ENCODE results near the gene KLHL29.

KLHL29 gene

DNA sequence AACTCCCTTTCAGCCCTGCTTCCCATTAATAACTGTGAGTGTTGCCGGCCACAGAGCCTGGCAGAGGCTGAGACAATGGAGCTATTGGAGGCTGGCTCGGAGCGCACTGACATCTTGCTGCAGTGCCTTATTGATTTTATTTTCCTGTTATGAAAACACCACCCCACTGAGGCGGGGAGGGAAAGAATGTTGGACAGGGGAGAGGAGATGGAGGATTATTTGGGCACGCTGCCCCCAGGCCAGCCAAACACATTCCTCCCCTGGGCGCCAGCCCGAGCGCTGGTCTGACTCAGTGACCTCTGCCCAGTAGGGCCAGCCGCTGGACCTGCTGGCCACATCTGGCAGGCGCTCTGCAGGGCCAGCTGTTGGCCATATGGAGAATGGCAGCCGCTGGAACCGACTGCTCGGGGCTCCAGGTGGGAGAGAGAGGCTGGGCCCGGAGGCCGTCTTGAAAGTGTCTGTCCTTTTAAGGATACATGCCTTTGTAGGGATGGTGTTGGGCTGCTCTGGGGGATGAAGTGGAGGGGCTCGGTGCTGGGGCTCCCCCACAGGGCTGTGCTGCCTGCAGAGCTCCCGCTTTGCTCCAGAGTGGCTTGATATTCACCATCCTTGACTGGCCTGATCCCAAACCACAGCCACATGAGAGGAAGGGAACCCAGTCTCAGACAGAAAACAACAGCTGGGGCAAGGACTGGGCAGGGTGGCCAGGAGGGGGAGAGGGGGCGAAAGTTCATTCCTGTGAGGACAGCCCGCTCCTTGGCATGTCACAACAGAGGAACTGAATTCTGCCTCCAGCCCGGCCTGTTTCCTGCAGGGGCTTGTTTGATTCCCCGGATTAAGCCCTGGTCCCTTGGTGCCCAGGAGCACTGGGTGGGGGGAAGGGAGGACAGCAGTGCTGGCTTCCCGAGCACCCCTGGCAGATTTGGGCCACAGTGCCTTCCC lies 179.0 kb downstream of the KLHL29 start:
- no peak for DNase-seq
- in situ Hi-C loops (cut with HindIII; ENCODE audit: low pct_ligation_motif_present, low pct_unique_long_range_greater_than_20kb, low sequenced_read_pairs): no loop called here

- in situ Hi-C loops (cut with HindIII; ENCODE audit: low pct_ligation_motif_present, low pct_unique_long_range_greater_than_20kb, low sequenced_read_pairs): no loop called here
- DNase-seq: no peak
Measured at GRCh38 chr2:23564615-23564960, 179.6 kb downstream of the KLHL29 start.

DNA sequence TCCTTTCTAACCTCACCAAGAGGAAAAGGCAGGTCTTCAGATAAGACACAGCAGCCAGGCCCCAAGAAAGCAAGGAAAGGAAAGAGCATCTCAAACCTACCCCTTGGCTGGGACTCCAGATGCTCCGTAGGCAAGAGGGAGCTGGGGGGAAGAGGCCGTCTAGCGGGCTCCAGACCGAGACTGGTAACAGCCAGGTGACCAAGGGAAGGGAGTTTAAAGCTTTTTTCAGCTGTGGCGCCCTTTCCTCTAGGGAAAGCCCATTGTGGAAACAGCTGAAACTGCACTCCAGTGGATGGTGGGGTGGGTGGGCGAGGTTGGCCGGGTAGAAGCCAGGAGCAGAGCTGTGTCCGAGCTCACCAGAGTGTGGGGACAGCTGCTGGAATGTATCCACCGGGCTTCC lies 180.4 kb downstream of the KLHL29 start:
- in situ Hi-C loops (cut with HindIII; ENCODE audit: low pct_ligation_motif_present, low pct_unique_long_range_greater_than_20kb, low sequenced_read_pairs): no loop called here
- DNase-seq: no peak

DNA sequence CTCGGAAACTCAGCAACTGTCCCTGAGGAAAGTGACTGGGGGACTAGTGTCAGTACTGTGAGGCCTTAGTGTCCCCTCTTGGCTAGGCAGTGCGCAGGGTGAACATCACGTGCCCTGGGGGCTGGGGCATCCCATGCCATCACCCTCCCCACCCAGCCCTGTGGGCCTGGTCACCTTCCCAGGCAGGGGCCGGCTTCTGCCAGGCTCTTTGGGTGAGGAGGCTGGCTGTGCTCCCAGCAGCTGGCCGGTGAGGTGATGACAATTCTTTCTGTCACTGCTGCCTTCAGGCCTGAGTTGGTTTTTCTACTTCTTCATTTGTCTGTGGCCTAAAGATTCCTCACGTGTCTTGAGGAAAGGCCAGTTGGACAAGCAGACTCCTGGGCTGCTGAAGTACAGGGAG lies 180.8 kb downstream of the KLHL29 start:
- in situ Hi-C loops (cut with HindIII; ENCODE audit: low pct_ligation_motif_present, low pct_unique_long_range_greater_than_20kb, low sequenced_read_pairs): no loop called here
- no peak for DNase-seq

DNA sequence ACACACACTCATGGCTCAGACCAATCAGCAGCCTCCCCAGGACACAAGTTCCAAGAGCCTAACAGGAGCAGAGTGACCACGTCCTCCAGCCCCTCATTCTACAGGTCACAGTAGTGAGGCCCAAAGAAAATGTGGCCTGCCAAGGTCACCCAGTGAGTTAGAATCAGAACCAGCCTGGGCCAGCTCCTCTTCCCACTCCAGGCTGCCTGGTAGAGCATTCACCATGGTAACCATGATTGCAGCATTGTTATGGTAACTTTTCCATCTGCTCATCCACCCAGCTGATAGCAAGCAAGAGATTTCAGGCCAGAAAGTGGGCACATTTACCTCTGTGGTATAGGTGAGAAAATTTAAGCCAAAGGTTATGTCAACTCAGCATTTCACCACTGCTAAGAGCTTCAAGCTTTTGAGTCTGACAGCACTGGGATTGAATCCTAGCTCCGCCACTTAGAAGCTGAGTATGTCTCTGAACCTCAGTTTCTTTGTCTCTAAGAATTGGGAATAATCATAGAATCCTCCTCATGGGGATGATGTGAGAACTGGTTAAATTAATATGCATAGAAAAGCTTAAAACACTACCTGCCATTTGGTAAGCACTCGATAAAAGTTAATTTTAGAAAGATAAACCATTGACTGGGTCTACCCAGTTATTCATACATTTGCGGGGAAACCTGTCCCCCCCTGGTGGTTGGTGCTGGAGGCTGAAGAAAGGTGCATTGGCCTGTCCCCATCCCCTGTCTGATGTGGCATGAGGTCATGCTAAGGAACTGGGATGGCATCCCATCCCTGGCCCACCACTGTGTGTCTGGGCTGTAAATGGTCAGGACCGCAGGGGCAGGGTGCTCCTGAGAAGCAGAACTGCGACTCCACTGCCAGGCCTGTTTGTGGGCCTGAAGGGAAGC lies 181.5 kb downstream of the KLHL29 start:
- in situ Hi-C loops (cut with HindIII; ENCODE audit: low pct_ligation_motif_present, low pct_unique_long_range_greater_than_20kb, low sequenced_read_pairs): no loop called here
- DNase-seq: peak; percentile 35

DNA sequence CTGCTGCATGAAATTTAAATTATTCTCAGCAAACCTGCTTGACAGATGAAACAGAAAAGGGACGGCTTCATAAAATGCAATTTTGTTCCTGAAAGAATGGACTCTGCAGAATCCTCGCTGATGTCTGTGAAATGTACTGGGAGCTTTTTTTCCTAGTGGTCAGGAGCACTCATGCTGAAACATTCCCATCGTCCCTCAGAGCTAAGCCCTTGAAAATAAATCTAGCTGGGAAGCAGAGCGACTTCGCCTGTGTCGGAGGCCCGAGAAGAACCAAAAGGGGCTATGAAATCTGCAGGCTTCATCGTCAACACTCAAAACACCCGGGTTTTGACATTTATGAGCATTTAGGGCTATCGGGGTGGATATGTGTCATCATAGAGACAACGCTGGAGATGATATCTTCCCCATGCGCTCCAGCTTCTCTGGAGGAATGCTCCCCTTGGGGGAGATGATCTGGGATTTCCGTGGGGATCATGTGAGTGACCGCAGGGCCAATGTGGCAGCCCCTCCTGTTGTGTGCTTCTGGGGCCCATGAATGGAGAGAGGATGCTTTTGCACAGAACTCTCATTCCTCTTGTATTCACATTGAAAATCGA lies 182.3 kb downstream of the KLHL29 start:
- in situ Hi-C loops (cut with HindIII; ENCODE audit: low pct_ligation_motif_present, low pct_unique_long_range_greater_than_20kb, low sequenced_read_pairs): no loop called here
- no peak for DNase-seq

DNA sequence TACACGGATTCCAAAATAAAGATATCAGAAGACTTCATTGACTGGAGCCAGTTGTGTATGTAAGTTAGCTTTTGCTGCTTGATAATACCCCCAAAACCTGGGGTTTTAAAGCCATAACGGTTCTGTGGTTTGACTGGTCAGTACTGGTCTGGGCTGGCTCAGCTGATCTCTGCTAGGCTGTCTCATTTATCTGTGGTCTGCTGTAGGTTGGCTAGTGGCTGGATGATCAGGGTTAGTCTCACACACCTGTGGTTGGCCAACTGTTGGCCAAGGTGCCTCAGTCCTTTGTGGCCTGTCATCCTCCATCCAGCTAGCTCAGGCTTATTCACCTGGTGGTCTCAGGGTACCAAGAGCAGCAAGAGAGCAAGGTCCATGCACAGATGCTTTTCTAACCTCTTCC lies 183.2 kb downstream of the KLHL29 start:
- in situ Hi-C loops (cut with HindIII; ENCODE audit: low pct_ligation_motif_present, low pct_unique_long_range_greater_than_20kb, low sequenced_read_pairs): no loop called here
- DNase-seq: no peak

GRCh38 chr2:23568626-23569190 lies 183.7 kb downstream of the KLHL29 start:
- no peak for DNase-seq
- in situ Hi-C loops (cut with HindIII; ENCODE audit: low pct_ligation_motif_present, low pct_unique_long_range_greater_than_20kb, low sequenced_read_pairs): no loop called here

- no peak for DNase-seq
- in situ Hi-C loops (cut with HindIII; ENCODE audit: low pct_ligation_motif_present, low pct_unique_long_range_greater_than_20kb, low sequenced_read_pairs): no loop called here
Measured at GRCh38 chr2:23569761-23570365, 184.9 kb downstream of the KLHL29 start.

DNA sequence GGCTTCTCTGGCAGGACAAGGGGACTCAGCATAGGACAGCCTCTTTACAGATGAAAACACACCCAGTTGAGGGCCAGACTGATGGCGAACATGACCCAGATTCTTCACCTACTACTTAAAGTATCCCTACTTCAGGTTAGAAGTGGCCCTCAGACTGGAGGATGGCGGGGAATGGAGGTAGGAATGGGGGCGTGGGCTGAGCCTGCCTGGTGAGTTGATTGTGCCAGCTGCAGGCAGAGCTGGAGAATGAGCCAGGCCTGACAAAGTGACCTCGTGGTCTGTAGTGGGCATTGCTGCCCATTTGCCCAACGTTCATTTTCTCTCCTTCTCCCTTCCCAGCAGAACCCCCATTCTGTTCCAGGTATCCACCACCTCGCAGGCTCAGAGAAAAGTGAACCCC lies 186.1 kb downstream of the KLHL29 start:
- DNase-seq: no peak
- in situ Hi-C loops (cut with HindIII; ENCODE audit: low pct_ligation_motif_present, low pct_unique_long_range_greater_than_20kb, low sequenced_read_pairs): no loop called here

GRCh38 chr2:23571527-23572282 lies 186.7 kb downstream of the KLHL29 start:
- in situ Hi-C loops (cut with HindIII; ENCODE audit: low pct_ligation_motif_present, low pct_unique_long_range_greater_than_20kb, low sequenced_read_pairs): no loop called here
- no peak for DNase-seq

DNA sequence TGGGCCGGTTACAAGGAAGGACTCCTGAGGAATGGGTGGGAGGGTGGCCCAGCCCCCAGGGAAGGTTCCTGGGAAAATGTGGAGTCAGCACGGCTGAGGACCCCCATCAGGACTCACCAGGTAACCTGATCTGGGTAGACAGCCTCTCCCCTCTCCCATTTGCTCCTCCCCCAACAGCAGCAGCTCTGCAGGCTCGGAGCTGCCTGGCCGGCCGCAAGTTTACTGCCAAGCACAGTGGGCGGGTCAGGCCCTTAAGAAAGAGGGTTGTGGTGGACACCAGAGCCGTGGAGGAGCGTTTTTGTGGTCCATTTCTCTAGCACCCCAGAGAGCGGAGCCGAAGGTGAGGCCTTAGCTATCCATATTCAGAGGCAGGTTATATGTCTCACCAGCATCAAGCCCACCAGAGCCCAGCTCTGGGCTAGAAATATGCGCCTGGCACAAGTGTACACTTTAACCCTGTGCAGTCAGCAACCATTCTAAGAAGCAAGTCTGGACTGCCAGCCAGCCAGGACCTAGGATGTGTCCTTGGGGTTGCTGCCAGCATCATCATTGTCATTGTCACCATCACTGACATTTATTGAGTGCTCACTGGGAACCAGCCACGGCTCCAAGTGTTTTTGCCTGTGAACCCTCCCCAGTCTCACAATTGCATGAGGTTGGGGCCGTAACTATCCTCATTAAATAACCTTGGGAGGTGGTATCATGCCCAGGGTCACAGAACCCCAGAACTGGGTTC lies 190.1 kb downstream of the KLHL29 start:
- DNase-seq: no peak
- in situ Hi-C loops (cut with HindIII; ENCODE audit: low pct_ligation_motif_present, low pct_unique_long_range_greater_than_20kb, low sequenced_read_pairs): no loop called here

DNA sequence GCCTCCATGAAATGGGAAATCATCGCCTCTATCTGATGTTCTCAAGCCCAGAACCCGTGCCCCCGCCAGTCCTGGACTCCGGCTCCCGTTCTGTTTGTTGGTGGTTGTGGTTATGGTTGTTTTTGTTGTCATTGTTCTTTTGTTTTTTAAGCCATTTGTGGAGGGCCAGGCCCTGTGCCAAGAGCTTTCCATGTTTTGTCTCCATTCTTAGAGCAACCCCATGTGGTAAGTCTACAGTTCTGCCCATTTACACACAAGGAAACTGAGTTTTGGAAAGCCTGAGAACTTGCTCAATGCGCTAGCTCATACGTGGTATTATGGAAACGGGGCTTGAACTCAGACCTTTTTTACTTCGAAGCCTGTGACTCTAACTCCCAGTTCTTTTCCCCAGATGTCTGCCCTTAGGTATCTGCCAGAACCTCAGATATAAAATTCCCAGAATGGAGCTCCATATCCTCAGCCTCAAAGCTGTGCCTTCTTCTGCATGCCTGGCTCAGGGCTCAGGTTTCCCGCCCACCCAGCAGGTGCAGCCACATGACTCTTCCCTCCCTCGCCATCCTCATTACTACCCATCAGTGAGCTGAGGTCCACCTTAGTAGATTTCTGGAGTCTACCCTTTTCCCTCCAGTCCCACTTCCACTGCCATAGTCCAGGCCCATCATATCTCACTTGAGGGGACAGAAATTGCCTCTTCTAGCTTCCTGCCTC lies 194.1 kb downstream of the KLHL29 start:
- in situ Hi-C loops (cut with HindIII; ENCODE audit: low pct_ligation_motif_present, low pct_unique_long_range_greater_than_20kb, low sequenced_read_pairs): no loop called here
- DNase-seq: no peak

DNA sequence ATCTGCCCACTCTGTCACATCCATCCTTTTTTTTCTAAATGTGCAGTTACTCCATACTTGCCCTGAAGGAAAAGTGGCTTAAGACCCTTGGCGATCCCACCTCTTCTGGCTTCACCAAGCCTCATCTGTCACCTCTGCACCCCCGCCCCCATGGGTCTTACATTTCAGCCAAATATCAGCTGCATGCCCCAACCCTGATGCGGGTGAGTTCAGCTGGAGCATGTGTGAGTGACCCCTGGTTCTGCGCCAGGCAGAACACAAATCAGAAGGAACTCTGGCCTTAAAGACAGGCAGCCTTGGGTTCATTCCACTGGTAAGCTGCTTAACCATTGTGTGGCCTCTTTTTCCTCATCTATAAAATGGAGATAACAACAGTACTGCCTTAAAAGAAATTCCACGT lies 194.7 kb downstream of the KLHL29 start:
- no peak for DNase-seq
- in situ Hi-C loops (cut with HindIII; ENCODE audit: low pct_ligation_motif_present, low pct_unique_long_range_greater_than_20kb, low sequenced_read_pairs): no loop called here

DNA sequence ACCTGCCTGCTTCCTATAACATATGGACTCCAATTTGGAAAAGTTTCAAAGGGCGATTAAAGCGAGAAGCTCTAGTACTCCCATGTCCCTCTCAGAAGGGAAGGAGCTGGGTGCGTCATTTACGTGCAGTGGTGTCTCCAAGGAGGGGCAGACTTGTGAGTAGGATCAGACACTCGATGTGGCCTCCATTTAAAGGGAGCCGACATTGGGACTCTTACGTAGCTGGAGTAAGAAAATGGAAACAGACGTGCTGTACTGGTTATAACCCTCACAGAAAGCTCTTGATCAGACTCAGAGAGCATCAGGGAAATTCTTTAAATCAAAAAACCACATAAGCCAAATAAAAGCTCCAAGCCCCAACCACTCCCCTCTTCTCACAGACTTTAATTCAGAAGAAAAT lies 198.5 kb downstream of the KLHL29 start:
- no peak for DNase-seq
- in situ Hi-C loops (cut with HindIII; ENCODE audit: low pct_ligation_motif_present, low pct_unique_long_range_greater_than_20kb, low sequenced_read_pairs): no loop called here

DNA sequence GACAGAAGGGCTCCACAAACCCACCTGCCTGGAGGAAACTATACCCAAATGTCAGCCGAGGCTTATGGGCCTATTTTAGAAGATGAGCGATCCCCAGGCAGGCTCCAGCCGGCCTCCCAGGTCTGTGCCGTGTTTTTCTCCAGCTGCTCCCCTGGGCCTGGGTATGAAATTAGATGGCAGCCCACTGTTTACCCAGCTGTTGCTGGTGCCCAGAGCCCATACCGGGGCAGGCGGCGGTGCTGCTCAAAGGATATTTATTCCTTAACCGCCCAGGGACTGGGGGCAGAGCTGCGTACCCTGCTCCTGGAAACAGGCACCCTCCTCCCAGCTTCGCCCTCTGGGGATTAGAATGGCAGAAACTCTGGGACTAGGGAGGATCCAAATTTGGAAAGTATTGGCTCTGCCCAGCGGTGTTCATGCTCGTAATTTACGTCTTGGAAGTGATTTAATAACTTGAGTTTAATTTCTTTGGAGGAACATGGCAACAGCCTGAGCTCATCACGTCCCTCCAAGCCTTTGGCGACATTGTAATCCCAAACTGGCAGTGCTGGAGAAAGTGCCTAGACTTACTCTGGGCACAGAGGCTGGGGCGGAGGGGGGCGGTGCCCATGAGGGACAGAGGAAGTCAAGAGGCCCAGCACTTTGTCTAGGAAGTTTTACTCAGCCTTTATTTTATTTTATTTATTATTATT lies 199.2 kb downstream of the KLHL29 start:
- no peak for DNase-seq
- in situ Hi-C loops (cut with HindIII; ENCODE audit: low pct_ligation_motif_present, low pct_unique_long_range_greater_than_20kb, low sequenced_read_pairs): no loop called here
